HG03066 (cell line): ENCODE measurements around the gene CCNF.
"Not testable (repeated sequence)": the region's sequence is repeated elsewhere in the genome, so short reads cannot be mapped to it uniquely, and the experiment has no call there.

Source experiments
- ATAC-seq: cut with Tn5 transposase; IDR thresholded peaks from one replicate; pipeline ENCODE4 v1.9.1; 2021; ENCODE audit warnings: low read depth; ENCODE audit not compliant: unreplicated experiment

Gene CCNF

GRCh38 chr16:2426941-2427361 lies 2.3 kb upstream of the CCNF start:
- no peak for ATAC-seq

DNA sequence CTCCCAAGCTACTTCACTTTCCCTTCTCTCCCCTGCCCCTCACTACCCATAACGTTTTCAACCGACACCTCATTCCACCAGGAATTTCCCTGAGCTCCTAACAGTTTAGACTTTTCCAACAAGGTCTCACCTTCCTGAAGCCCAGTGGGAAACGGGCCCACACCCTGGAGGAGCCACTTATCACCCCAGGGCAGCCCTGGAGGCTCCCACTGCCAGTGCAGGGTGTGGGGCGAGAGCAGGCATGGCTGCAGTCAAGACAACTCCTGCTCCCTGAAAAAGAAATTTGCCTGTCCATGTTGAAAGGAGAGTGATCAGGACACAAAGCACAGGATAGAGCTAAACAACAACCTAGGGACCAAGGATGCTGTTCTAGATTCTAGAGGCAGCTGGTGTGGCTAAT lies 1.7 kb upstream of the CCNF start:
- no peak for ATAC-seq

DNA sequence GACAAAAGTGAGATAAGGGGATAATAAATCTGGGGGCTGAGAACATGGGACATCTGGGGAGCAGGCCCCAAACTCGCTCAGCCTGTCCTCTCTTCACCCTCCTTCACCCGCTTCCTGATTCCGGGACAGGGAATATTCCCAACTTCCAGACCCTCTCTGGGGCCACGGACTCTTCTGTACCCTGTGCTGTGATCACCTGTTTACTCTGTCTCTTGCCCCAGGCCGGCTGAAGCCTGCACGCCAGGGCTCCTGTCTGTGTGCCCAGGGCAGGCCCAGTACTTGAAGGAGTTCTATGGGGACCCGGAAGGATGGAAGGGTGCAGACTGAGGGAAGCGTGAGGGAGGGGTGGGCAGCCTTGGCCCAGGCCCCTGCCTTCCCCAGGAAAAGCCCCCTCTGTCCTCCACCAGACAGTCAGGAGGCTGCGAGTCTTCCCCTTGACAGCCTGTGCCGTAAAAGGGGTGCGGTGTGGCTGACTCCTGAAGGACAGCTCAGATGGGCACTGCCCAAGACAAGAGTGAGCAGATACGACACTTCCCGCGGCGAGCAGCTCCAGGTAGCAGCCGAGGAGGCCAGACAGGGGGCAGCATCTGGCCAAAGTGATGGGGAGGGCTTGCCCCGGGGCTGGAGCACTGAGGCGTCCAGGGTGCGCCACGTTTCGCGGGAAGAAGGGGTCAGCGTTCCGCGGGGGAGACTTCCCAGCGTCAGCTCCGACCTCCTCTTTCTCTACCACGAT lies 1.0 kb upstream of the CCNF start:
- no peak for ATAC-seq

DNA sequence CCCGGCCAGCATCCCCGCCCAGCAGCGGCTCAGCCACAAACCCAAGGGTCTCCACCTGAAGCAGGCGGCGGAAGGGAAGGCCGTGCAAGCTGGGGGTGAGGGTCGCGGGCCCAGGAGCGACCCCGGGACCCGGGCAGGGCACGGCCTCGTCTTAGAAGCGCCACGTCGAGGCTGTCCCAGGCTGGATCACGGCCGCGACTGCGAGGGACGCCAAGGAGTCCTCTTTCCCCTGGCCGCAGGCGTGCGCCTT lies 538 bp upstream of the CCNF start:
- ATAC-seq: no peak

- ATAC-seq: no peak
Observed at GRCh38 chr16:2429771-2430663, 770 bp downstream of the CCNF start.

GRCh38 chr16:2432286-2432685 lies 3.0 kb downstream of the CCNF start:
- ATAC-seq: no peak

DNA sequence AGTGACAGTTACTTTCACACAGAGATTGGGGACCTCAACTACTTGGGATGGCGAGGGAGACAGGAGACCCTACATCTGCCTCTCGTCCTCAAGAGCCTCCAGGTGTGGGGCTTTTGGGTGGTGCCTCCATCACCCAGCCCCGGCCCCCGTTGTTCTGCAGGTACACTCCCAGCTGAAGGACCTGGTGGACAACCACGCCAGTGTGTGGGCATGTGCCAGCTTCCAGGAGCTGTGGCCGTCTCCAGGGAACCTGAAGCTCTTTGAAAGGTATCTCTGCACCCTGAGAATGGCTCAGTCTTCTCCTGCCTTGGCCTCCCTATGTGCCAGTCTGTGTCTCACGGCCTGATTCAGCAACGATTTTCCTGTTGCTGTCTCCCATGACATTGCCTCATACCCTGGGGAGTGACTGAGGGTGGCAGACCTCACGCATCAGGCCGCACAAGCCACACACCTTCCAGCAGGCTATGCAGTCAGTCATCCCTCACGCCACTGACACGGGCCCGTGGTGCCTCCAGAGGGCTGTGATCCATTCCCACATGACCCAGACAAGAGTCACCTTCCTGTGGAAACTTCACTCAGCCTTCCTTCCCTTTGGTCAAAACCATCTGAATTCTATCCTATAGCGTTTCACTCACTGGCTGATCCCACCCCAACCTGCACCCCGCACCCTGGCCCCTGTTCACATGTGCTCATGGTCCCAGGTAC lies 3.7 kb downstream of the CCNF start:
- no peak for ATAC-seq

DNA sequence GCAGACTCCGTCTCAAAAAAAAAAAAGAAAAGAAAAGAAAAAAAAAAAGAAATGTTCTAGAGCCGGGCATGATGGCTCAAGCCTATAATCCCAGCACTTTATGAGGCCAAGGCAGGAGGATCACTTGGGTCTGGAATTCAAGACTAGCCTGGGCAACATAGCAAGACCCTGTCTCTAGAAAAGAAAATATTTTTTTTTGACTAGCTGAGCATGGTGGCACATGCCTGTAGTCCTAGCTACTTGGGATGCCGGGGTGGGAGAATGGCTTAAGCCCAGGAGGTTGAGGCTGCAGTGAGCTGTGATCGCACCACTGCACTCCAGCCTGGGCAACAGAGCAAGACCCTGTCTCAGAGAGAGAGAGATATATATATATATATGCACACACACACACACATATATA lies 6.0 kb downstream of the CCNF start:
- ATAC-seq: not testable (repeated sequence)

DNA sequence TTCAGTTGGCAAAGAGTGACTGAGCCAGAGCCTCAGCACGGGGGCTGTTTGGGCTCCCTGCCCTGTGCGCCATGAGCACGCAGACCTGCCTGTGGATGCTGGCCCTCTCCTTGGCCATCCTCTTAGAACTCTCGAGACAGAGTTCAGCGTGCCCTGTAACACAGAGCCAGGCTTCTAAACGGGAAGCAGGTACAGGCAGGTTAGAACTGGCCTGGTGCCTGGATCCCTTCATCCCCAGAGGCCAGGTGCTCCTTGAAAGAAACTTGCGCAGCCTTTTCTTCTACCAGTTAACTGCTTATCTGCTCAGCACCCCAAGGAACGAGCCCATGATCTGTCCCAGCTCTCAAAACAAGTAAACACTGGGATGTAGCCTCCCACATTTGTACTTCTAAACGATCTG lies 6.9 kb downstream of the CCNF start:
- ATAC-seq: no peak

GRCh38 chr16:2437032-2437790 lies 8.0 kb downstream of the CCNF start:
- ATAC-seq: no peak

GRCh38 chr16:2438121-2438520 lies 8.9 kb downstream of the CCNF start:
- ATAC-seq: no peak

GRCh38 chr16:2439598-2439997 lies 10.4 kb downstream of the CCNF start:
- no peak for ATAC-seq

- ATAC-seq: not testable (repeated sequence)
Observed at GRCh38 chr16:2441143-2441804, 12.0 kb downstream of the CCNF start.

- ATAC-seq: no peak
Observed at GRCh38 chr16:2443555-2443954, 14.3 kb downstream of the CCNF start.

GRCh38 chr16:2447920-2448583 lies 18.8 kb downstream of the CCNF start:
- no peak for ATAC-seq

DNA sequence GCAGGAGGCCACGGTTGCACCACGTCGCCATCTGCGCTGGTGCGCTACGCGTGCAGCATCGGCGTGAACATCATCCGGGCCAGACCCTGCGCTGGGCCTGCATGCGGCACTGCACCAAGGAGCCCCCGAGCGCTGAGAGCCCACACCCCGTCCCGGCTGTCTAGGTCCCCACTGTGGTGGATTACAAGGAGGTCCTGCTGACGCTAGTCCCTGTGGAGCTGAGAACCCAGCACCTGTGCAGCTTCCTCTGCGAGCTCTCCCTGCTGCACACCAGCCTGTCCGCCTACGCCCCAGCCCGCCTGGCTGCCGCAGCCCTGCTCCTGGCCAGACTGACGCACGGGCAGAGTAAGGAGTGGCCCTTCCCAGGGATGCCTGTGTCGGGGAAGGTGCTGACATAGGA lies 19.9 kb downstream of the CCNF start:
- ATAC-seq: no peak

DNA sequence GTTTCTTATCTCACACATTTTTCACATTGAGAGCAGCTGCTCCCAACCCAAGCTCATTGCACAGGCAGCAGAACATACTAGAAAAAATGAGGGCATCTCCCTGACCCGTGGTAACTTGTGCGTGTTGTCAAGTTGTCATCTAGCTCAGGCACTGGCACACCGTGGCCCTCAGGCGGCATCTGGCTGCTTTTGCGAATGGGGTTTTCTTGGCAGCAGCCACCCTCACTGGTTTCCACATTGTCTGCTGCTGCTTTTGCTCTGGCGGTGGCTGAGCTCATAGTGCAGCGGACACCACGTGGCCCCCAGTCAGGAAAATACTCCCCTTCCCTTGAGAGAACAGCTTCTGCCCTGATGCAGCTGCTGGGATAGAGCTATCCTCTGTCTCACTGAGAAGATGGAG lies 21.3 kb downstream of the CCNF start:
- no peak for ATAC-seq

GRCh38 chr16:2450975-2451381 lies 21.7 kb downstream of the CCNF start:
- no peak for ATAC-seq

- no peak for ATAC-seq
Observed at GRCh38 chr16:2451851-2452320, 22.6 kb downstream of the CCNF start.

DNA sequence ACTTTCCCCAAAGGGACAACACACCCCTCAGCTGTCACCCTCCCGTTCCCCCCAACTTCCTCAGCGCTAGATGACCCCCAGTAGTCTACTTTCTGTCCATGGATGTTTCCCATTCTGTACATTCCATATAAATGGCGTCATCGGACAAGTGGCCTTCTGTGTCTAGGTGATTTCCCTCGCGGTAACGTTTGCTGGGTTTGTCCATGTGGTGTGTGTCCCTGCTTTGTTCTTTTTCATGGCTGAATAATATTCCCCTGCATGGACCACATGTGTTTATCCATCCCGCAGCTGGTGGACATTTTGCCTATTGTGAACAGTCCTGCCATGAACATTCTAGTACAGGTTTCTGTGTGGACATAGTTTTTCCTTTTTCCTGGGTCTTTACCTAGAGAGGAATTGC lies 23.4 kb downstream of the CCNF start:
- no peak for ATAC-seq
